ENCODE results near the gene PRRC1. TPM values are rescaled to one million over a fixed set of nuclear protein-coding genes. Genes with fewer than 3 reads are reported as not detected.

The PRRC1 gene
- total RNA-seq, 4 donors from 2014 or later = 20.3 to 29.8 (median 24.8) TPM

DNA sequence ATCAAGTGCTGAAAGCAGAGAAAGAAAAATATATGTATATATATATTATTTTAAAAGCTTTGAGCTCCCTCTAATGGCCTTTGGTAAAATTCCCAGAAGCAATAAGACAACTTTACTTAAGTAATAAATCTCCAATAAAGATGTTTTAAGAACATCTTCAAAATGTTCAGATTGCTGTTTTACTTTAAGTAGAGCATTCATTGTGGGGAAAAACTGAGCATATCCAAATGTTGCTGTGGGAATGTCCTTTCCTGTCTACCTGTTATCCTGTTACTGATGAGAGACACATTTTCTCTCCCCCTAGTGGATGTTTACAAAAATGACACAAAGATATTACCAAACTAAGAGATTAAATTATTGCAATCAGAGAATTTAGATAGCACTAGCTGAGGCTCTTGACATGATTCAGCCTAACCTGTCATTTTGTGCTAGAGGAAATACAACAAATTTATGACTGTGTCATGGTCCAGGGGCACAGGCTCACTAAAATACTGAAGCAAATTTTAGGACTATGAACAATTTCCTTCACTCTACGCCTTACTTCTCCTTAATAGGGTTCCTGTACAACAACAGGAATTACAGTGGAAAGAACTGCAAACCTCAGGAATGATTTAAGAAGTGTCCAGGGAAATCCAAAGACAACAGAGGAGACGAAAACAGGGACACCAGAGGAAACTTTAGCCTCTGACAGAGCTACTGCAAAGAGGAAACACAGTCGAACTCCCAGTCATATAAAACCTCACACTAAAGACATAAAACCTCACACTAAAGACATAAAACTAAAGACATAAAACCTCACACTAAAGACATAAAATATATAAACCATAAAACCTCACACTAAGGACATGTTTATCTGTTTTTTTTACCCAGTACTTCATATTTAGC is 24.3 kb upstream of the PRRC1 start:
- Histone ChIP-seq H3K36me3 (no peaks in the 10 kb centered on the region), H3K4me3 (no peak overlapping the region), H3K27ac (replicated peaks in 1 of 4) (no peak overlapping the region), H3K9me3 (no peaks in the 10 kb centered on the region), H3K4me1 (no peaks in the 10 kb centered on the region), H3K27me3 (no peaks in the 10 kb centered on the region)
- intact Hi-C loops (cut with DNase I) = loop anchor here (10.0 kb wide), 1 partner anchor 198 kb away; the partner anchor contains the start of gene MEGF10
- TF ChIP-seq POLR2AphosphoS5 (IDR thresholded peaks at IDR 0.05) = no peak
- TF ChIP-seq, protein P1, sequence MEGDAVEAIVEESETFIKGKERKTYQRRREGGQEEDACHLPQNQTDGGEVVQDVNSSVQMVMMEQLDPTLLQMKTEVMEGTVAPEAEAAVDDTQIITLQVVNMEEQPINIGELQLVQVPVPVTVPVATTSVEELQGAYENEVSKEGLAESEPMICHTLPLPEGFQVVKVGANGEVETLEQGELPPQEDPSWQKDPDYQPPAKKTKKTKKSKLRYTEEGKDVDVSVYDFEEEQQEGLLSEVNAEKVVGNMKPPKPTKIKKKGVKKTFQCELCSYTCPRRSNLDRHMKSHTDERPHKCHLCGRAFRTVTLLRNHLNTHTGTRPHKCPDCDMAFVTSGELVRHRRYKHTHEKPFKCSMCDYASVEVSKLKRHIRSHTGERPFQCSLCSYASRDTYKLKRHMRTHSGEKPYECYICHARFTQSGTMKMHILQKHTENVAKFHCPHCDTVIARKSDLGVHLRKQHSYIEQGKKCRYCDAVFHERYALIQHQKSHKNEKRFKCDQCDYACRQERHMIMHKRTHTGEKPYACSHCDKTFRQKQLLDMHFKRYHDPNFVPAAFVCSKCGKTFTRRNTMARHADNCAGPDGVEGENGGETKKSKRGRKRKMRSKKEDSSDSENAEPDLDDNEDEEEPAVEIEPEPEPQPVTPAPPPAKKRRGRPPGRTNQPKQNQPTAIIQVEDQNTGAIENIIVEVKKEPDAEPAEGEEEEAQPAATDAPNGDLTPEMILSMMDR (IDR thresholded peaks at IDR 0.05) = peak; percentile 59 to 71 (median 62)
- 70% methylated on average over 3 of the region's 3 CpGs for WGBS
- no peak for DNase-seq (ENCODE audit: extremely low spot score)

DNA sequence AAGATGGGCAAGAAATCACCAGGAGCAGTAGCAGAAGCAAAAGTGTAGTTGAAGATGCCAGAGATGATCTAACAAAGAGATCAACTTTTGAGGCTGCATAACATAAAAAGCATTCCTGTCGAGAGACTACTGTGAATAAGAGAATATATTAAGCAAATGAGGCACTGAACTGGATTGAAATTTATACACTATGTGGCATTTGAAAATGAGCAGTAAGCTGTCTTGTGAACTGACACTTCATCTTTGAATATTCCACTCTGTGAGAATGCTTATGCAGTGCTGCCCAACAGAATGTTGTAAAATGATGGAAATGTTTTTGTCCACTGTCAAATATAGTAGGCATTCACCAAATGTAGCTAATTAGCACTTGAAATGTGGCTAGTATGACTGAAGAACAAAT is 18.9 kb upstream of the PRRC1 start:
- DNase-seq (ENCODE audit: extremely low spot score) = no peak
- Histone ChIP-seq H3K9me3 (no peaks in the 10 kb centered on the region), H3K4me3 (no peak overlapping the region), H3K27me3 (no peaks in the 10 kb centered on the region), H3K4me1 (no peaks in the 10 kb centered on the region), H3K27ac (replicated peaks in 1 of 4) (no peak overlapping the region), H3K36me3 (no peaks in the 10 kb centered on the region)
- TF ChIP-seq POLR2A (IDR thresholded peaks at IDR 0.05; ENCODE audit: low read depth) (no peak), POLR2AphosphoS5 (IDR thresholded peaks at IDR 0.05) (no peak)
- TF ChIP-seq, protein P1 (IDR thresholded peaks at IDR 0.05) = no peak
- intact Hi-C loops (cut with DNase I) = loop anchor here (10.0 kb wide), 1 partner anchor 204 kb away; the partner anchor contains the start of gene MEGF10
- WGBS = 48% methylated on average over 1 of the region's 1 CpG

DNA sequence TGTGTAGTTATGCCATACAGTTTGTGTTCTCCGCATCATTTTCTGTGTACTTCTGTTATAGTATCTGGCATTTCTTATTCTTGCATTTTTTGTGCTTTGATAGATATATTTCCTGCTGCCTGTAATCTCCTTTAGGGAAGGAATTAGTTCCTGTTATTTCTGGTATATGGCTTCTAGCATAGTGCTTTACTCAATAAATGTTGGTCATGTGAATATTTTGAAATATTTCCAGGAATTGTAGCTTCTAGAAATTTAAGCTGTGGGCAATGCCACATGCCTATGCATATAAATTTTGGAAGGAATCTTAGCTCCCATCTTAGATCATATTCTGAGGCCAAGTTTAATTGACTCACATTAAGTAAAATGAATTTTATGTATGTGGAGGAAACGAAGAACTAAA is 11.5 kb upstream of the PRRC1 start:
- no peaks in the 10 kb centered on the region for H3K9me3 ChIP-seq
- H3K27me3 ChIP-seq = no peaks in the 10 kb centered on the region
- no peak for DNase-seq (ENCODE audit: extremely low spot score)
- no peak for TF ChIP-seq POLR2A (IDR thresholded peaks at IDR 0.05; ENCODE audit: low read depth)
- TF ChIP-seq EP300 (IDR thresholded peaks at IDR 0.05) = no peak
- TF ChIP-seq POLR2AphosphoS5 (IDR thresholded peaks at IDR 0.05) = no peak
- TF ChIP-seq, protein P1 (IDR thresholded peaks at IDR 0.05) = no peak
- WGBS = 94% methylated on average over 2 of the region's 2 CpGs
- no peaks in the 10 kb centered on the region for H3K4me1 ChIP-seq
- H3K4me3 ChIP-seq = no peak overlapping the region
- H3K27ac ChIP-seq (replicated peaks in 1 of 4) = no peak overlapping the region
- H3K36me3 ChIP-seq = no peaks in the 10 kb centered on the region
- intact Hi-C loops (cut with DNase I) = no loop called here

DNA sequence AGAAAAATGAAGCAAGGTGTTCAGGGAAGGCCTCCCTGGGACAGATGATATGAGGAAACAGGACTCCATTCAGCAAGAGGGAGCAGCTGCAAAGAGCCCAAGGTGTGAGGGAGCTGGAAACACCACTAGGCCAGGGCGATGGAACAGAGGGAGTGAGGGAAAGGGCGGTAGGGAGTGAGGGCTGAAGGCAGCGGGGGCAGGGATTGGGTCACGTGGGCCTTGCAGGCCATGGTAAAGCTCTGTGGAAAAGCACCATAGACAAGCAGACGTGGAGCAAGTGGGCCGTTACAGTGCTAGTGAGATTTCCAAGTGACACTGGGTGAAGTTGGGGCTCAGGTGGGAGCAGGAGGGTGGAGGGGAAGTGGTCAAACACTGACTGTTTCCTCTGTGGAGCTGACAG is 10.8 kb upstream of the PRRC1 start:
- TF ChIP-seq POLR2A (IDR thresholded peaks at IDR 0.05; ENCODE audit: low read depth) = no peak
- TF ChIP-seq POLR2AphosphoS5 (IDR thresholded peaks at IDR 0.05) = no peak
- TF ChIP-seq EP300 (IDR thresholded peaks at IDR 0.05) = no peak
- TF ChIP-seq, protein P1 (IDR thresholded peaks at IDR 0.05) = no peak
- Histone ChIP-seq H3K4me3 (no peak overlapping the region), H3K27ac (replicated peaks in 1 of 4) (no peak overlapping the region), H3K36me3 (no peaks in the 10 kb centered on the region), H3K4me1 (no peaks in the 10 kb centered on the region), H3K9me3 (no peaks in the 10 kb centered on the region), H3K27me3 (no peaks in the 10 kb centered on the region)
- 82% methylated on average over 6 of the region's 6 CpGs for WGBS
- no peak for DNase-seq (ENCODE audit: extremely low spot score)
- intact Hi-C loops (cut with DNase I) = no loop called here
